ENCODE measurements around the gene FCRL5.

FCRL5 gene

DNA sequence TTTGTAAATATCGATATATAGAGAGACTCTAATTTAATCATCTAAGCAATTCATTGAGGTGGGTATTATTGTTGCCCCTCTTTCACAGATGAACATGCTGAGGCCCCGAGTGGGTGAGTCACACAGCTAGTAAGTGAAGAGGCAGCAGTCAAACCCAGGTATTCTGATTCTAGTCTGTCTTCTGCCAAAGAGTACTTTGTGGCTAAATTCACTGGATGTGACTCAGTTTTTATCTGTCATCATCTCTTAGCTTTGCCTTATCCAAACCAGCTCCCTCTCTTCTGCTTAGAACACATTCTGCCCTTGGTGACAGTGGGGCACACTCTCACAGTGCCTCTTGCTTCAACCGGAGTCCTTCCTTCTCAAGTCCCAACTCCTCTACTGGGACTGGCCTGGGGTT is 11.5 kb downstream of the FCRL5 start:
- Histone ChIP-seq H4K5ac (ENCODE audit: low read length) (no peak overlapping the region), H3K4me1 (ENCODE audit: control insufficient read depth, low read depth, low read length) (peaks cover 3% of the 10 kb centered on the region), H3K4me3 (ENCODE audit: low read length) (no peak overlapping the region), H3K27ac (ENCODE audit: low read depth, low read length) (no peak overlapping the region), H3K36me3 (ENCODE audit: control insufficient read depth, insufficient read depth, low read length) (no peaks in the 10 kb centered on the region), H3K4ac (ENCODE audit: low read depth, low read length) (no peak overlapping the region), H3K23ac (ENCODE audit: low read length) (no peak overlapping the region), H2BK120ac (ENCODE audit: low read depth, low read length) (no peak overlapping the region), H3K79me1 (ENCODE audit: low read length) (no peaks in the 10 kb centered on the region), H2AK5ac (ENCODE audit: low read length) (no peak overlapping the region), H3K18ac (ENCODE audit: low read length) (no peak overlapping the region), H3K4me2 (ENCODE audit: low read length) (no peak overlapping the region), H3K79me2 (ENCODE audit: control insufficient read depth, insufficient read depth, low read length) (no peaks in the 10 kb centered on the region), H2BK5ac (ENCODE audit: low read length) (no peak overlapping the region), H4K8ac (ENCODE audit: low read depth, low read length) (no peak overlapping the region), H3K56ac (ENCODE audit: low read length) (no peak overlapping the region), H3K27me3 (ENCODE audit: insufficient read depth, low read length, poor library complexity) (no peaks in the 10 kb centered on the region), H3K9ac (ENCODE audit: low read length) (no peak overlapping the region), H2BK15ac (replicated peaks; ENCODE audit: low read depth) (no peak overlapping the region)
- no peak for DNase-seq
- 100% methylated on average over 1 of the region's 3 CpGs for WGBS (ENCODE audit: extremely low coverage, insufficient coverage, low lambda C conversion rate)

DNA sequence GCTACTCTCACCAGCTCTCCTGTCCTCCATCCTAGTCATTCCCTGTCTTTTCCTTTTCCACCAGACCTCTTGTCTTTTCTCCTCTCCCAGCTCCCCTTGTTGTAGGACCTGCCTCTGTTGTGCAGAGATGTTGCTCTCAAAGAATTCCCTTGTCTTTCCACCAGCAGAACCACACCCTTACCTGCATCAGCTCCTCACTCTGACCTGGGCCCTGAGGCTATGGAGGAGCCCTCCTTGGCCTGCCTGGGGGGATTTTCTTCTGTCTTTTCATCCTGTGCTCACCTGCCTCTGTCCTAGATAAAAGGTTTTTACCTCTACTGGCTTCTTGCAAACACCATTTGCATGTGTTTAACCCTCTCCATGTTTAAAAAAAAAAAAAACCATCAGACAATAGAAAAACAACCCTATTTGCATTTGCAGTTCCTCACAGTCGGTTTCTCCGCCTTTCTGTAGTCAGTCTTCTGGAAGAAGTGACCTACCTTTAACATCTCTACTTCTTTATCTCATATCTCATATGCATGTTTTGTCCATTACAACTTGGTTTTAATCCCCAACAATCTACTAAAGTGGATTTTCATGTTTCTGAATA is 12.1 kb downstream of the FCRL5 start:
- Histone ChIP-seq H2BK15ac (replicated peaks; ENCODE audit: low read depth) (no peak overlapping the region), H3K4ac (ENCODE audit: low read depth, low read length) (no peak overlapping the region), H3K4me2 (ENCODE audit: low read length) (no peak overlapping the region), H3K4me3 (ENCODE audit: low read length) (no peak overlapping the region), H2BK5ac (ENCODE audit: low read length) (no peak overlapping the region), H2AK5ac (ENCODE audit: low read length) (no peak overlapping the region), H3K9ac (ENCODE audit: low read length) (no peak overlapping the region), H2BK120ac (ENCODE audit: low read depth, low read length) (no peak overlapping the region), H4K8ac (ENCODE audit: low read depth, low read length) (no peak overlapping the region), H3K4me1 (ENCODE audit: control insufficient read depth, low read depth, low read length) (peaks cover 3% of the 10 kb centered on the region), H3K79me2 (ENCODE audit: control insufficient read depth, insufficient read depth, low read length) (no peaks in the 10 kb centered on the region), H4K5ac (ENCODE audit: low read length) (no peak overlapping the region), H3K27me3 (ENCODE audit: insufficient read depth, low read length, poor library complexity) (no peaks in the 10 kb centered on the region), H3K18ac (ENCODE audit: low read length) (no peak overlapping the region), H3K79me1 (ENCODE audit: low read length) (no peaks in the 10 kb centered on the region), H3K56ac (ENCODE audit: low read length) (no peak overlapping the region), H3K27ac (ENCODE audit: low read depth, low read length) (no peak overlapping the region), H3K36me3 (ENCODE audit: control insufficient read depth, insufficient read depth, low read length) (no peaks in the 10 kb centered on the region), H3K23ac (ENCODE audit: low read length) (no peak overlapping the region)
- DNase-seq = peak; percentile 14
- no CpG with 5 or more reads among the region's 2 CpGs for WGBS (ENCODE audit: extremely low coverage, insufficient coverage, low lambda C conversion rate)

DNA sequence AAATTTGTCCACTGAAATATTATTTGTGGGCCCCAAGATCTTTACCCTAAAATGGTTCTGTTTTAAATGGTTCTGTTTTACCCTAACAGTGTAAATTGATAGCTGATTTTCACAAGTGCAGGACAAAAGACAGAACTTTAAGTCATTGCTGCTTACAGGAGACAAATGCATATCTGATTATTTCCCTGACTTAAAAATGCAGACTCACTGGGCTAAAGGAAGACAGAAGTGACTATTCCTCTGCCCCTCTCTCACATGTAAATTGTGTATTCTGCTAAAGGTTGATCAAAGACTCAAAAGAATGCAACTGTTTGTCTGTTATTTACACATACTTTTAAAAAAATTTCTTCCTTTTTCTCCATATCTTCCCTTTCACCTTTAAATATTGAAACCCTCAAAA is 12.7 kb downstream of the FCRL5 start:
- Histone ChIP-seq H3K79me2 (ENCODE audit: control insufficient read depth, insufficient read depth, low read length) (no peaks in the 10 kb centered on the region), H3K56ac (ENCODE audit: low read length) (no peak overlapping the region), H3K27me3 (ENCODE audit: insufficient read depth, low read length, poor library complexity) (no peaks in the 10 kb centered on the region), H3K4me3 (ENCODE audit: low read length) (no peak overlapping the region), H2BK120ac (ENCODE audit: low read depth, low read length) (no peak overlapping the region), H3K9ac (ENCODE audit: low read length) (no peak overlapping the region), H2AK5ac (ENCODE audit: low read length) (no peak overlapping the region), H3K27ac (ENCODE audit: low read depth, low read length) (no peak overlapping the region), H3K79me1 (ENCODE audit: low read length) (no peaks in the 10 kb centered on the region), H4K8ac (ENCODE audit: low read depth, low read length) (no peak overlapping the region), H3K4ac (ENCODE audit: low read depth, low read length) (no peak overlapping the region), H4K5ac (ENCODE audit: low read length) (no peak overlapping the region), H3K18ac (ENCODE audit: low read length) (no peak overlapping the region), H2BK5ac (ENCODE audit: low read length) (no peak overlapping the region), H3K4me1 (ENCODE audit: control insufficient read depth, low read depth, low read length) (peaks cover 3% of the 10 kb centered on the region), H2BK15ac (replicated peaks; ENCODE audit: low read depth) (no peak overlapping the region), H3K36me3 (ENCODE audit: control insufficient read depth, insufficient read depth, low read length) (no peaks in the 10 kb centered on the region), H3K23ac (ENCODE audit: low read length) (no peak overlapping the region), H3K4me2 (ENCODE audit: low read length) (no peak overlapping the region)
- no peak for DNase-seq

DNA sequence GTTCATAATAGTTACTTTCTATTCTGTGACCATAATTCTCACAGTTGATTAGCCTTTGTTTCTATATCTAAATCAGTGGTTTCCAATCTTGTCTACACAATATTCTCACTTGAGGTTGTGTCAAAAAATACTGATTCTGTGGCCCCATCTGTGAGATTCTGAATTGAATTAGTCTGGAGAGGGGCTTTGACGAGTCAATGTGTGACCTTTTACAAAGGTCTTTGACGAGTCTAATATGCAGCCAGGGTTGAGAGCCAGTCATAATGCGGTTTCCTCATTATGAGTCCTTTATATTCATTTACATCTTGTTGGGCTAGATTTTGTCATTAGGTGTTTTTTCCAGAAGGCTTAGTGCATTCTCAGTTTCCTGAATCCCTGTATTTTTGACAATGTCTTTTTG is 19.7 kb downstream of the FCRL5 start:
- H3K36me3 ChIP-seq (ENCODE audit: control insufficient read depth, insufficient read depth, low read length) = no peaks in the 10 kb centered on the region
- no peak overlapping the region for H2BK120ac ChIP-seq (ENCODE audit: low read depth, low read length)
- H4K8ac ChIP-seq (ENCODE audit: low read depth, low read length) = no peak overlapping the region
- no peak overlapping the region for H3K4me3 ChIP-seq (ENCODE audit: low read length)
- WGBS (ENCODE audit: extremely low coverage, insufficient coverage, low lambda C conversion rate) = no CpG with 5 or more reads among the region's 3 CpGs
- H4K5ac ChIP-seq (ENCODE audit: low read length) = no peak overlapping the region
- no peak overlapping the region for H3K27ac ChIP-seq (ENCODE audit: low read depth, low read length)
- H3K27me3 ChIP-seq (ENCODE audit: insufficient read depth, low read length, poor library complexity) = no peaks in the 10 kb centered on the region
- no peak overlapping the region for H3K9ac ChIP-seq (ENCODE audit: low read length)
- no peak overlapping the region for H2BK5ac ChIP-seq (ENCODE audit: low read length)
- H3K23ac ChIP-seq (ENCODE audit: low read length) = no peak overlapping the region
- no peak overlapping the region for H3K56ac ChIP-seq (ENCODE audit: low read length)
- no peaks in the 10 kb centered on the region for H3K4me1 ChIP-seq (ENCODE audit: control insufficient read depth, low read depth, low read length)
- no peaks in the 10 kb centered on the region for H3K79me2 ChIP-seq (ENCODE audit: control insufficient read depth, insufficient read depth, low read length)
- no peak overlapping the region for H3K4me2 ChIP-seq (ENCODE audit: low read length)
- no peak overlapping the region for H2BK15ac ChIP-seq (replicated peaks; ENCODE audit: low read depth)
- H3K18ac ChIP-seq (ENCODE audit: low read length) = no peak overlapping the region
- H3K79me1 ChIP-seq (ENCODE audit: low read length) = no peaks in the 10 kb centered on the region
- H2AK5ac ChIP-seq (ENCODE audit: low read length) = no peak overlapping the region
- no peak overlapping the region for H3K4ac ChIP-seq (ENCODE audit: low read depth, low read length)
- no peak for DNase-seq

DNA sequence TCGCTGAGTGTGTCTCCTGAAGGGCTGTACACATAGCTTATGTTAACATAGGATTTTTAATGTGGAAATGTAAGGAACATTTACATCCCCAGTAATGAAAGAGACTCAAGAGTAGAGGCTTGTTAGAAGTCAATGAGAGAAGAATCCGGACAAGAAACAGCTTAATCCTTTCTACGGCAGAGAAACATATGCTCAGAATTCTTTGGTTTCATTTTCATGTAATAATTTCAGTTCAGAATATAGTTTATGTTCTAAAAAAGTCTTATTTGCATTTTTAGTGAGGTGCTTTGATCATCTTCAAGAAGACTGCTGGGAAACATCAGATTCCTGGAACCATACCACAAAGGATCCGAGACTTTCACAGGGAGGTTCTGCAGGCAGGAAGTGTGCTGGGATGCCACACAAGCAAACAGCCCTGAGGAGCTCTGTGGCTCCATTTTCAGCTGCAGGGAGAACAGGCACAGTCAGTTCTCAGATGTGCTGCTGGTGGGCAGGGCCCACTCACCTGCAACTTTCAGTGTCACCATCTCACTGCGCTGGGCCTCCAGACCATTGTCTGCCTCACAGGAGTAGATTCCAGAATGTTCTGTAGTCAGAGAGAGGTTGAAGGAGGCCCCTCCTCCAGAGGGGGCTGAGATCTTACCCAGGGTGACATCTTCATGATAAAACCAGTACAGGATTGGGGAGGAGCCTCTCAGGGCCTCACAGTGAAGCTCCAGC is 28.4 kb downstream of the FCRL5 start:
- Histone ChIP-seq H4K8ac (ENCODE audit: low read depth, low read length) (no peak overlapping the region), H4K5ac (ENCODE audit: low read length) (no peak overlapping the region), H3K4me2 (ENCODE audit: low read length) (no peak overlapping the region), H3K18ac (ENCODE audit: low read length) (no peak overlapping the region), H3K9ac (ENCODE audit: low read length) (no peak overlapping the region), H2BK120ac (ENCODE audit: low read depth, low read length) (no peak overlapping the region), H3K27ac (ENCODE audit: low read depth, low read length) (no peak overlapping the region), H3K36me3 (ENCODE audit: control insufficient read depth, insufficient read depth, low read length) (no peaks in the 10 kb centered on the region), H2BK5ac (ENCODE audit: low read length) (no peak overlapping the region), H3K79me2 (ENCODE audit: control insufficient read depth, insufficient read depth, low read length) (no peaks in the 10 kb centered on the region), H3K4me1 (ENCODE audit: control insufficient read depth, low read depth, low read length) (no peaks in the 10 kb centered on the region), H3K4ac (ENCODE audit: low read depth, low read length) (no peak overlapping the region), H3K79me1 (ENCODE audit: low read length) (no peaks in the 10 kb centered on the region), H3K4me3 (ENCODE audit: low read length) (no peak overlapping the region), H3K56ac (ENCODE audit: low read length) (no peak overlapping the region), H3K27me3 (ENCODE audit: insufficient read depth, low read length, poor library complexity) (no peaks in the 10 kb centered on the region), H2AK5ac (ENCODE audit: low read length) (no peak overlapping the region), H3K23ac (ENCODE audit: low read length) (no peak overlapping the region), H2BK15ac (replicated peaks; ENCODE audit: low read depth) (no peak overlapping the region)
- no CpG with 5 or more reads among the region's 5 CpGs for WGBS (ENCODE audit: extremely low coverage, insufficient coverage, low lambda C conversion rate)
- DNase-seq = peak; percentile 6

DNA sequence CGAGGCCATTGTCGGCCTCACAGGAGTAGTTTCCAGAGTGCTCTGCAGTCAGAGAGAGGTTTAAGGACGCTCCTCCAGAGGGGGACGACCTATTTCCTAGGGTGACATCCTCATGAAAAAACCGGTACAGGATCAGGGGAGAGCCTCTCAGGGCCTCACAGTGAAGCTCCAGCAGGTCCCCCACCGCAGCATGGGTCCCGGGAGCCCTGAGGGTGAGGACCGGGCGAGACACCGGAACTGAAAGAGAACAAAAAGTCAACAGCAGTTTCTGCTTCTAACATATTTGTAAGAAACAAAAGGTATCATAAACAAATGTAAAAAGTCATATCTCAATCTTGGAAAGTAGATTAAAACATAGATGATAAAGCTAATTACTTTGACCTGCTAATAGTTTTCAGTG is 31.3 kb downstream of the FCRL5 start:
- WGBS (ENCODE audit: extremely low coverage, insufficient coverage, low lambda C conversion rate) = no CpG with 5 or more reads among the region's 10 CpGs
- no peak for DNase-seq
- no peak overlapping the region for H3K4ac ChIP-seq (ENCODE audit: low read depth, low read length)
- H2BK15ac ChIP-seq (replicated peaks; ENCODE audit: low read depth) = no peak overlapping the region
- no peak overlapping the region for H3K9ac ChIP-seq (ENCODE audit: low read length)
- no peak overlapping the region for H3K4me2 ChIP-seq (ENCODE audit: low read length)
- H3K56ac ChIP-seq (ENCODE audit: low read length) = no peak overlapping the region
- no peaks in the 10 kb centered on the region for H3K36me3 ChIP-seq (ENCODE audit: control insufficient read depth, insufficient read depth, low read length)
- no peak overlapping the region for H4K8ac ChIP-seq (ENCODE audit: low read depth, low read length)
- no peak overlapping the region for H2BK120ac ChIP-seq (ENCODE audit: low read depth, low read length)
- H3K4me3 ChIP-seq (ENCODE audit: low read length) = no peak overlapping the region
- no peak overlapping the region for H3K23ac ChIP-seq (ENCODE audit: low read length)
- H3K79me2 ChIP-seq (ENCODE audit: control insufficient read depth, insufficient read depth, low read length) = no peaks in the 10 kb centered on the region
- no peaks in the 10 kb centered on the region for H3K27me3 ChIP-seq (ENCODE audit: insufficient read depth, low read length, poor library complexity)
- no peak overlapping the region for H2AK5ac ChIP-seq (ENCODE audit: low read length)
- no peak overlapping the region for H4K5ac ChIP-seq (ENCODE audit: low read length)
- H3K27ac ChIP-seq (ENCODE audit: low read depth, low read length) = no peak overlapping the region
- H3K79me1 ChIP-seq (ENCODE audit: low read length) = no peaks in the 10 kb centered on the region
- H2BK5ac ChIP-seq (ENCODE audit: low read length) = no peak overlapping the region
- no peaks in the 10 kb centered on the region for H3K4me1 ChIP-seq (ENCODE audit: control insufficient read depth, low read depth, low read length)
- H3K18ac ChIP-seq (ENCODE audit: low read length) = no peak overlapping the region

Data from mesendoderm (in vitro differentiated cells).